ENCODE data around the gene BAAT. TPM values are rescaled to one million over a fixed set of nuclear protein-coding genes. Genes with fewer than 3 reads are reported as not detected.

Gene BAAT
- total RNA-seq, 2 donors from 2014 or later: not detected

DNA sequence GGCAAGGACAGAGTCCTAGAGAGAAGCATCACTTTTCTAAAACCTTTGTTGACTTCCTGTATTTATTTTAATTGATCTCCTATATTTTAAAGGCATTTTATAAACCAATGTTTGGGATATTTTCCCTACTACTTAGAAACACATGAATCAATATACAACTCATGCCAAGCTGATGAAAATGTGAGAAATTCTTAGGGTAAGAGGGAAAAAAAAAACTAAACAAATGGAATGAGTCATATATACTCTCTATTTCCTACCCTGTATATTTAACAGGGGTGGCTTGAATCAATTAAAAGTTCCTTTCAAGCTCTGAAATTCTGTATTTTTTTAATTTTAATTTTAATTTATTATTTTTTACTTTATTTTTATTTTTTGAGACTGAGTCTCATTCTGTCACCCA is 19.6 kb downstream of the BAAT start:
- H3K4me1 Mint-ChIP-seq: no peaks in the 10 kb centered on the region
- Histone ChIP-seq H3K9me3 (ENCODE audit: control insufficient read depth, low read length) (no peaks in the 10 kb centered on the region), H3K27me3 (ENCODE audit: control insufficient read depth, insufficient read depth, low read length, poor library complexity, severe bottlenecking) (no peaks in the 10 kb centered on the region), H3K4me1 (ENCODE audit: control insufficient read depth, insufficient read depth, low read length) (no peaks in the 10 kb centered on the region), H3K36me3 (ENCODE audit: control insufficient read depth, insufficient read depth, low read length) (no peaks in the 10 kb centered on the region), H3K27ac (ENCODE audit: low read depth, low read length) (no peak overlapping the region), H3K9ac (ENCODE audit: extremely low read depth, low read length, poor library complexity, severe bottlenecking) (no peak overlapping the region), H3K4me3 (ENCODE audit: low read length) (no peak overlapping the region)
- TF ChIP-seq, protein P1, sequence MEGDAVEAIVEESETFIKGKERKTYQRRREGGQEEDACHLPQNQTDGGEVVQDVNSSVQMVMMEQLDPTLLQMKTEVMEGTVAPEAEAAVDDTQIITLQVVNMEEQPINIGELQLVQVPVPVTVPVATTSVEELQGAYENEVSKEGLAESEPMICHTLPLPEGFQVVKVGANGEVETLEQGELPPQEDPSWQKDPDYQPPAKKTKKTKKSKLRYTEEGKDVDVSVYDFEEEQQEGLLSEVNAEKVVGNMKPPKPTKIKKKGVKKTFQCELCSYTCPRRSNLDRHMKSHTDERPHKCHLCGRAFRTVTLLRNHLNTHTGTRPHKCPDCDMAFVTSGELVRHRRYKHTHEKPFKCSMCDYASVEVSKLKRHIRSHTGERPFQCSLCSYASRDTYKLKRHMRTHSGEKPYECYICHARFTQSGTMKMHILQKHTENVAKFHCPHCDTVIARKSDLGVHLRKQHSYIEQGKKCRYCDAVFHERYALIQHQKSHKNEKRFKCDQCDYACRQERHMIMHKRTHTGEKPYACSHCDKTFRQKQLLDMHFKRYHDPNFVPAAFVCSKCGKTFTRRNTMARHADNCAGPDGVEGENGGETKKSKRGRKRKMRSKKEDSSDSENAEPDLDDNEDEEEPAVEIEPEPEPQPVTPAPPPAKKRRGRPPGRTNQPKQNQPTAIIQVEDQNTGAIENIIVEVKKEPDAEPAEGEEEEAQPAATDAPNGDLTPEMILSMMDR (conservative IDR thresholded peaks at IDR 0.05): no peak
- H3K36me3 Mint-ChIP-seq (ENCODE audit: low read depth): no peaks in the 10 kb centered on the region
- H3K27me3 Mint-ChIP-seq (ENCODE audit: insufficient read depth): no peaks in the 10 kb centered on the region
- DNase-seq: no peak
- no peak overlapping the region for H3K27ac Mint-ChIP-seq
- H3K4me3 Mint-ChIP-seq: no peak overlapping the region
- no peaks in the 10 kb centered on the region for H3K9me3 Mint-ChIP-seq

DNA sequence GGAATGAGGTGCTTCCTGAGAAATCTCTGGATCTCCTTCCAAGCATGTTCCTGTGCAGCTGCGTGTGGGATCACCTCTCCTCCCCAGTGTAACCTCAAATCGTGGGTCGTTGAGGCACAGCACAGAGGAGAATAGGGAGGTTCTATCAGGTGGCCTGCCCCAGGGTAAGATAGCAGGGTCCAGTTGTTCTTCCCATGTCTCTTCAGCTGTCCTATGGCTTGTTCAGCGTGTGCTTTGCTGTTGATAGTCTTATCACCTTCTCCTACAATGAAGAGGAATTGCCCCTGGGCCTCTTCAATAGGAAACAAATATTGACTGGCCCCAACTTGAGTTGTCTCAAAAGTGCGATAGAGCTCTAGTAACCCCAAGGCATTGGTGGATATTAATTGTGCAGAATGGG is 22.4 kb downstream of the BAAT start:
- no peak overlapping the region for H3K27ac Mint-ChIP-seq
- no peaks in the 10 kb centered on the region for H3K9me3 Mint-ChIP-seq

DNA sequence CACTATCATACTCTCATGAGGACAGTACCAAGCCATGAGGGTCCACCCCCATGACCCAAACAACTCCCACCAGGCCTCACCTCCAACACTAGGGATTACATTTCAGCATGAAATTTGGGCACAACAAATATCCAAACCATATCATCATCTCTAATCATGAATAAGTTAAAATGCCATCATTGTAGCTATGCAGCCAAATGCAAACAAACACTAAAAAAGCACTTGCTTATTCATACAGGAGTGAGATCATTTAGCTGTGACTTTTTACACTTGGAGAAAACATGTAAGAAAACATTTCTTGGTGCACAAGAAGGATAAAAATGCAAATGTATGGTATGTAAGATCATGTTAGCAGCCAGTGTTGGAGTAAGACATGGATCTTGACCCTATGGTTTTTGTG is 24.2 kb downstream of the BAAT start:
- TF ChIP-seq, protein P1 (conservative IDR thresholded peaks at IDR 0.05): no peak
- H3K36me3 ChIP-seq (ENCODE audit: control insufficient read depth, insufficient read depth, low read length): no peaks in the 10 kb centered on the region
- DNase-seq: no peak
- H3K4me3 ChIP-seq (ENCODE audit: low read length): no peak overlapping the region
- no peak overlapping the region for H3K27ac ChIP-seq (ENCODE audit: low read depth, low read length)
- no peaks in the 10 kb centered on the region for H3K4me1 ChIP-seq (ENCODE audit: control insufficient read depth, insufficient read depth, low read length)
- Mint-ChIP-seq H3K4me3 (no peak overlapping the region), H3K36me3 (ENCODE audit: low read depth) (no peaks in the 10 kb centered on the region), H3K27ac (no peak overlapping the region), H3K4me1 (peaks cover 3% of the 10 kb centered on the region), H3K27me3 (ENCODE audit: insufficient read depth) (no peaks in the 10 kb centered on the region), H3K9me3 (no peaks in the 10 kb centered on the region)
- no peaks in the 10 kb centered on the region for H3K27me3 ChIP-seq (ENCODE audit: control insufficient read depth, insufficient read depth, low read length, poor library complexity, severe bottlenecking)
- H3K9me3 ChIP-seq (ENCODE audit: control insufficient read depth, low read length): no peaks in the 10 kb centered on the region
- no peak overlapping the region for H3K9ac ChIP-seq (ENCODE audit: extremely low read depth, low read length, poor library complexity, severe bottlenecking)

More for the DNA sequence above, 22.4 kb downstream of the BAAT start:
- no peak overlapping the region for H3K9ac ChIP-seq (ENCODE audit: extremely low read depth, low read length, poor library complexity, severe bottlenecking)
- no peaks in the 10 kb centered on the region for H3K36me3 ChIP-seq (ENCODE audit: control insufficient read depth, insufficient read depth, low read length)
- no peak overlapping the region for H3K4me3 ChIP-seq (ENCODE audit: low read length)
- Mint-ChIP-seq H3K27me3 (ENCODE audit: insufficient read depth) (no peaks in the 10 kb centered on the region), H3K4me1 (no peaks in the 10 kb centered on the region), H3K36me3 (ENCODE audit: low read depth) (no peaks in the 10 kb centered on the region), H3K4me3 (no peak overlapping the region)
- H3K27me3 ChIP-seq (ENCODE audit: control insufficient read depth, insufficient read depth, low read length, poor library complexity, severe bottlenecking): no peaks in the 10 kb centered on the region
- WGBS, 2 experiments (ENCODE audit: insufficient coverage in 1 of 2, insufficient read length in 1 of 2): 93% methylated on average over 5 of the region's 5 CpGs; no CpG with 5 or more reads in 1 of the 2 experiments
- TF ChIP-seq, protein P1 (conservative IDR thresholded peaks at IDR 0.05): no peak
- no peak overlapping the region for H3K27ac ChIP-seq (ENCODE audit: low read depth, low read length)
- no peaks in the 10 kb centered on the region for H3K4me1 ChIP-seq (ENCODE audit: control insufficient read depth, insufficient read depth, low read length)
- DNase-seq: no peak
- H3K9me3 ChIP-seq (ENCODE audit: control insufficient read depth, low read length): no peaks in the 10 kb centered on the region

Measured in endodermal cell (in vitro differentiated cells).